ENCODE data around the gene EIF4H.
"Not testable (repeated sequence)": the region's sequence is repeated elsewhere in the genome, so short reads cannot be mapped to it uniquely, and the experiment has no call there.

The EIF4H gene

GRCh38 chr7:74176555-74176954 lies 2.4 kb downstream of the EIF4H start:
- no peak for FAIRE-seq

- FAIRE-seq = no peak
Observed at GRCh38 chr7:74178632-74179031, 4.5 kb downstream of the EIF4H start.

GRCh38 chr7:74179935-74180604 lies 5.9 kb downstream of the EIF4H start:
- no peak for FAIRE-seq

GRCh38 chr7:74180866-74181265 lies 6.7 kb downstream of the EIF4H start:
- no peak for FAIRE-seq

GRCh38 chr7:74181821-74182220 lies 7.7 kb downstream of the EIF4H start:
- no peak for FAIRE-seq

GRCh38 chr7:74182453-74183090 lies 8.4 kb downstream of the EIF4H start:
- FAIRE-seq = no peak

- FAIRE-seq = no peak
Observed at GRCh38 chr7:74183142-74183541, 9.0 kb downstream of the EIF4H start.

- no peak for FAIRE-seq
Observed at GRCh38 chr7:74183653-74184450, 9.7 kb downstream of the EIF4H start.

- FAIRE-seq = no peak
Observed at GRCh38 chr7:74185016-74185415, 10.9 kb downstream of the EIF4H start.

GRCh38 chr7:74185636-74186035 lies 11.5 kb downstream of the EIF4H start:
- no peak for FAIRE-seq

GRCh38 chr7:74187915-74188675 lies 13.9 kb downstream of the EIF4H start:
- no peak for FAIRE-seq

- no peak for FAIRE-seq
Observed at GRCh38 chr7:74190259-74190658, 16.1 kb downstream of the EIF4H start.

GRCh38 chr7:74191231-74191630 lies 17.1 kb downstream of the EIF4H start:
- FAIRE-seq = no peak

GRCh38 chr7:74193054-74193453 lies 18.9 kb downstream of the EIF4H start:
- no peak for FAIRE-seq

GRCh38 chr7:74193913-74194312 lies 19.8 kb downstream of the EIF4H start:
- no peak for FAIRE-seq

- no peak for FAIRE-seq
Observed at GRCh38 chr7:74194686-74195085, 20.5 kb downstream of the EIF4H start.

GRCh38 chr7:74195139-74195860 lies 21.1 kb downstream of the EIF4H start:
- FAIRE-seq = not testable (repeated sequence)

- not testable (repeated sequence) for FAIRE-seq
Observed at GRCh38 chr7:74195968-74196654, 22.0 kb downstream of the EIF4H start.

- no peak for FAIRE-seq
Observed at GRCh38 chr7:74197449-74198124, 23.4 kb downstream of the EIF4H start.

GRCh38 chr7:74199551-74200355 lies 25.6 kb downstream of the EIF4H start:
- FAIRE-seq = no peak
